Vagina (tissue), 2 donors: ENCODE results near the gene TEKT5. TPM values are rescaled to one million over a fixed set of nuclear protein-coding genes. Genes with fewer than 3 reads are reported as not detected.
A peak's percentile ranks its signal among the peaks of the same experiment; 100 is the strongest.

Experiments used
- DNase-seq, 2 donors: peaks; one replicate each; pipeline ENCODE4 v3.0.0-alpha.2; 2017; ENCODE audit errors: extremely low spot score in 2 of 2
- H3K27ac ChIP-seq: fragments of 200-600 bp; sonication (generic); one replicate; pipeline ENCODE4 v1.5.1; 2019
- H3K27me3 ChIP-seq: fragments of 200-600 bp; sonication (generic); one replicate; pipeline ENCODE4 v1.5.1; 2019
- H3K36me3 ChIP-seq, 2 donors: fragments of 200-600 bp; sonication (generic); one replicate each; pipeline ENCODE4 v1.5.1; 2017 to 2019
- H3K4me1 ChIP-seq: fragments of 200-600 bp; sonication (generic); one replicate; pipeline ENCODE4 v1.5.1; 2019
- H3K4me3 ChIP-seq, 2 donors: fragments of 200-600 bp; sonication (generic); 1 replicate in 1 of 2; 2 replicates in 1 of 2; pipeline ENCODE4 v1.5.1; 2016 to 2019
- H3K9me3 ChIP-seq: fragments of 200-600 bp; sonication (generic); one replicate; pipeline ENCODE4 v1.5.1; 2019
- POLR2A ChIP-seq, 2 donors: fragments of 450-650 bp; IDR thresholded peaks; one replicate each; pipeline ENCODE4 v1.6.1; 2017; ENCODE audit warnings: antibody characterized with exemption in 2 of 2, mild to moderate bottlenecking in 2 of 2, moderate library complexity in 2 of 2
- POLR2AphosphoS5 ChIP-seq, 2 donors: sonication (generic); formaldehyde crosslinking; IDR thresholded peaks; one replicate each; pipeline ENCODE4 v1.9.0; 2017; ENCODE audit warnings: antibody characterized with exemption in 2 of 2, mild to moderate bottlenecking in 2 of 2, low read depth in 1 of 2; ENCODE audit not compliant: insufficient read depth in 1 of 2
- intact Hi-C: fragments of 100-400 bp; cut with DNase I; formaldehyde crosslinking; loops from one replicate; pipeline ENCODE4 v1.15.1; 2023
- total RNA-seq: library from RNA; depleted of rRNA; stranded (reverse); fragments of >200 nt; gene quantifications from one replicate; pipeline ENCODE4 v1.2.3, GENCODE V29; 2016
- TF ChIP-seq, protein P1 (sequence below), 3 experiments: fragments of 450-650 bp in 2 of 3; fragments of 200-600 bp in 1 of 3; sonication (generic) in 1 of 3; IDR thresholded peaks; one replicate each; pipeline ENCODE4 v1.5.1; 2017 to 2019; ENCODE audit warnings: antibody characterized with exemption in 3 of 3, mild to moderate bottlenecking in 2 of 3, moderate library complexity in 2 of 3

TEKT5 gene
- total RNA-seq, 1 donor from 2014 or later, result not detected

DNA sequence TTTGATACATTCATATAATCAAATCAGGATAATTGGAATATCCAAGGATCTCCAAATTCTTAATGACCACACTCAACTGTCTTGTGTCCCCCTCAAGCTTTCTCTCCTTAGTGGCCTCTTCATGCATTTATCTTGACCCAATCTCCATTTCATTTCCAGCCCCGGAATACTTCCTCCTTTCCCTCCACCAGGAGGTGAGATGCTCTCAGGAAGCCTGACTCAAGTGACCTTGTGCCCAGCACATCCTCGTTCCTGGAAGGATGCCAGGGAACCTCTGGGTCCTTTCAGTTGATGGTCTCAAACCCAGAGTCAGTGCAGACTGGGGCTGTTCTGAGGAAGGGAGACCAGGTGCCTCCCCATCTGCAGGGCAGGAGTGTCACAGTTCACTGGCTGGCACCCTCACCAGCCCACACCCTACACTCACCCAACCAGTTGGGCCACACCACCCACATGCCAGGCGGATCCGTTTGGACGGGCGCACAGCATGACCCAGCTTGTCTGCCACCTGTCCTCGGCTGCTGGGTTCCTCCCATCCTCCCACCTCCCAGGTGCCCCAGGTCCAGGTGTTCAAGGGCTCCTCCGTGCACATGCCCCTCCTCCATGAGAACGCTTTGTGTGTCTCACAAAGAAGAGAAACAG, 100.3 kb downstream of the TEKT5 start:
- Histone ChIP-seq H3K27me3 (no peaks in the 10 kb centered on the region), H3K36me3 (no peaks in the 10 kb centered on the region), H3K27ac (no peak overlapping the region), H3K4me1 (peaks cover 20% of the 10 kb centered on the region), H3K4me3 (no peak overlapping the region), H3K9me3 (no peaks in the 10 kb centered on the region)
- intact Hi-C loops, result no loop called here
- DNase-seq, result no peak
- TF ChIP-seq POLR2AphosphoS5 (IDR thresholded peaks at IDR 0.05; ENCODE audit: insufficient read depth in 1 of 2, low read depth in 1 of 2), result peak; percentile 72 to 73
- no peak for TF ChIP-seq POLR2A (IDR thresholded peaks at IDR 0.05)

DNA sequence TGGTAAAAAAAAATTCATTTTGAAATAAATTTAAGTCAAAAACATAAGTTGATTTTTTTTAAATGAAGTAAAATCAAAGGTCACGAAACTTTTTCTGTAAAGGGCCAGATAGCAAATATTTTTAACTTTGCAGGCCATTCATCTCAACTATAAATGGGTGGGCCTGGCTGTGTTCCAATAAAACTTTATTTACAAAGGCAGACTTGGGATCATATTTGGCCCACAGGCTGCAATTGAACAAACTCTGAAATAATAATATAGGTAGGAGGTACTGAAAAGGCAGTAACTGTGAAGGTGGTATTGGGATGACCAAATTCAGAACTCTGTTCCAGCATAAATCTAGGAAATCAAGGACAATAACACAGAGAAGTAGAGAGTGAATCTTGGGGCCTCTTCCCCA, 102.1 kb downstream of the TEKT5 start:
- DNase-seq, result no peak
- no peak overlapping the region for H3K27ac ChIP-seq
- no peaks in the 10 kb centered on the region for H3K9me3 ChIP-seq
- no peaks in the 10 kb centered on the region for H3K27me3 ChIP-seq
- peaks cover 8% of the 10 kb centered on the region for H3K4me1 ChIP-seq
- no peak overlapping the region for H3K4me3 ChIP-seq
- intact Hi-C loops, result no loop called here
- no peak for TF ChIP-seq POLR2AphosphoS5 (IDR thresholded peaks at IDR 0.05; ENCODE audit: insufficient read depth in 1 of 2, low read depth in 1 of 2)
- TF ChIP-seq POLR2A (IDR thresholded peaks at IDR 0.05), result no peak
- TF ChIP-seq, protein P1, sequence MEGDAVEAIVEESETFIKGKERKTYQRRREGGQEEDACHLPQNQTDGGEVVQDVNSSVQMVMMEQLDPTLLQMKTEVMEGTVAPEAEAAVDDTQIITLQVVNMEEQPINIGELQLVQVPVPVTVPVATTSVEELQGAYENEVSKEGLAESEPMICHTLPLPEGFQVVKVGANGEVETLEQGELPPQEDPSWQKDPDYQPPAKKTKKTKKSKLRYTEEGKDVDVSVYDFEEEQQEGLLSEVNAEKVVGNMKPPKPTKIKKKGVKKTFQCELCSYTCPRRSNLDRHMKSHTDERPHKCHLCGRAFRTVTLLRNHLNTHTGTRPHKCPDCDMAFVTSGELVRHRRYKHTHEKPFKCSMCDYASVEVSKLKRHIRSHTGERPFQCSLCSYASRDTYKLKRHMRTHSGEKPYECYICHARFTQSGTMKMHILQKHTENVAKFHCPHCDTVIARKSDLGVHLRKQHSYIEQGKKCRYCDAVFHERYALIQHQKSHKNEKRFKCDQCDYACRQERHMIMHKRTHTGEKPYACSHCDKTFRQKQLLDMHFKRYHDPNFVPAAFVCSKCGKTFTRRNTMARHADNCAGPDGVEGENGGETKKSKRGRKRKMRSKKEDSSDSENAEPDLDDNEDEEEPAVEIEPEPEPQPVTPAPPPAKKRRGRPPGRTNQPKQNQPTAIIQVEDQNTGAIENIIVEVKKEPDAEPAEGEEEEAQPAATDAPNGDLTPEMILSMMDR (IDR thresholded peaks at IDR 0.05), result no peak
- no peaks in the 10 kb centered on the region for H3K36me3 ChIP-seq

DNA sequence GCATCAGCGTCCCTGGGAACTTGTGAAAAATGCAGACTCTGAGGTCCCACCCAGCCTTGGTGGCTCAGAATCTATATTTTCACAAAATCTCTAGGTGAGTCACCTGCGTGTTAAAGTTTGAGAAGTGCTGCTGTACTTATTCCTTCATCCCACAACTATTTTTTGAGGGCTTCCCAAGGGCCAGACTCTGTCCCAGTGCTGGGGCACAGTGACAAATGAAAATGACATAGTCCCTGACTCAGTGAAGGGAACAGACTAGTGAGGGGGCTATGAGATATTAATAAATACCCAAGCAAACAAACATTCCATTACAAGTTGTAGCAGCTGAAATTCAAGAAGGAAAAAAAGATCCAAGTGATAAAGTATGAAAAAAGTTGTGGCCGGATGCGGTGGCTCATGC, 104.4 kb downstream of the TEKT5 start:
- Histone ChIP-seq H3K9me3 (no peaks in the 10 kb centered on the region), H3K36me3 (no peaks in the 10 kb centered on the region), H3K27ac (no peak overlapping the region), H3K4me1 (peaks cover 8% of the 10 kb centered on the region), H3K4me3 (no peak overlapping the region), H3K27me3 (no peaks in the 10 kb centered on the region)
- intact Hi-C loops, result no loop called here
- TF ChIP-seq POLR2AphosphoS5 (IDR thresholded peaks at IDR 0.05; ENCODE audit: insufficient read depth in 1 of 2, low read depth in 1 of 2) (no peak), POLR2A (IDR thresholded peaks at IDR 0.05) (no peak)
- TF ChIP-seq, protein P1 (IDR thresholded peaks at IDR 0.05), result no peak
- no peak for DNase-seq

DNA sequence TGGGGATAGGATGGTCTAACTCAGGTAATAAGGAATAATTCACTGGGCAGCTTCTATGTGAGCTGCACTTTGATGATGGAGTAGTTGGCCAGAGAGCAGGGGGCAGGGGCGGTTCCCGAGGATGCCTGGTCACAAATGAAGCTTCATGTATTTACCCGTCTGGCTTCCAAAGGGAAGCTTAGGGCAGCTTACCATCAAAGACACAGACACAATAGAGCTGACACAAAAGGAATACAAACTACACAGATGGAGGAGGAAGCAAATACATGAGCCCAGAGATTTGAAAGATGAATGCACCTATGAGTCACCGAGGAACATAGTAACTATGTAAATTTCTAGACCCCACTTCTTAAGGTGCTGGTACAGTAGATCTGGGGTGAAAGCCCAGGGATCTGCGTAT, 105.6 kb downstream of the TEKT5 start:
- DNase-seq, result no peak
- Histone ChIP-seq H3K27me3 (no peaks in the 10 kb centered on the region), H3K4me3 (no peak overlapping the region), H3K27ac (no peak overlapping the region), H3K36me3 (no peaks in the 10 kb centered on the region), H3K9me3 (no peaks in the 10 kb centered on the region), H3K4me1 (no peaks in the 10 kb centered on the region)
- TF ChIP-seq POLR2AphosphoS5 (IDR thresholded peaks at IDR 0.05; ENCODE audit: insufficient read depth in 1 of 2, low read depth in 1 of 2) (no peak), POLR2A (IDR thresholded peaks at IDR 0.05) (no peak)
- TF ChIP-seq, protein P1 (IDR thresholded peaks at IDR 0.05), result no peak
- intact Hi-C loops, result no loop called here

DNA sequence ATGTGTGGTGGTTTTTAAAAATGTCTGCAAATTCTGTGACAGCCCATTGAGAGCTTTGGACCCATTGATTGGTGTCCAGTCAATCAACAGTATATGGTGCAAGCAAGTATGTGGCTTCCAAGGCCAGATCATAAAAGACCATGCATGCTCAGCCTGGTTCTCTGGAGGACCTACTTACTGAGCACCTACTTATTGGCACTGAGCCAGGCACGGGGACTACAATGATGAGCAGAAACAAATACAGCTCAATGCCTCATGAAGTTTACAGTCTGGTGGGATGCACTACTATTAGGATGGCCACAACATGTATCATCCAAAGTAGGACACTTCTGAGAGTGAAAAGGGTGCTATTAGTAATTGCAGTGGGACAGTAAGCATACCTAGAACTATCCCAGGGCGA, 107.1 kb downstream of the TEKT5 start:
- TF ChIP-seq POLR2AphosphoS5 (IDR thresholded peaks at IDR 0.05; ENCODE audit: insufficient read depth in 1 of 2, low read depth in 1 of 2) (no peak), POLR2A (IDR thresholded peaks at IDR 0.05) (no peak)
- TF ChIP-seq, protein P1 (IDR thresholded peaks at IDR 0.05), result no peak
- H3K9me3 ChIP-seq, result no peaks in the 10 kb centered on the region
- no peak for DNase-seq
- H3K27me3 ChIP-seq, result no peaks in the 10 kb centered on the region
- intact Hi-C loops, result no loop called here
- no peaks in the 10 kb centered on the region for H3K36me3 ChIP-seq
- no peak overlapping the region for H3K27ac ChIP-seq
- H3K4me1 ChIP-seq, result no peaks in the 10 kb centered on the region
- no peak overlapping the region for H3K4me3 ChIP-seq
